AG09309 (cell line): Measurements from ENCODE around the gene PFN1.
A peak's percentile ranks its signal among the peaks of the same experiment; 100 is the strongest.

Experiments
- DNase-seq: peaks from one replicate; pipeline ENCODE4 v3.0.0-alpha.2; 2010; ENCODE audit warnings: low read depth
- H3K4me3 ChIP-seq: 2 replicates; pipeline ENCODE4 v1.5.1; 2011; ENCODE audit warnings: mild to moderate bottlenecking, low read depth, low read length, moderate library complexity; ENCODE audit not compliant: control insufficient read depth
- CTCF ChIP-seq: IDR thresholded peaks from 2 replicates; pipeline ENCODE4 v1.5.1; 2011; ENCODE audit warnings: mild to moderate bottlenecking, low read depth, low read length, inconsistent platforms; ENCODE audit not compliant: insufficient read depth, control insufficient read depth; ENCODE audit errors: missing control alignments

The PFN1 gene

GRCh38 chr17:4945944-4946280 lies 2.4 kb downstream of the PFN1 start:
- DNase-seq: no peak
- H3K4me3 ChIP-seq: peak overlapping the region; percentile 88
- TF ChIP-seq CTCF: no peak

GRCh38 chr17:4945176-4945943 lies 3.0 kb downstream of the PFN1 start:
- peak; percentile 73 for DNase-seq
- TF ChIP-seq CTCF: no peak
- peak overlapping the region; percentile 88 for H3K4me3 ChIP-seq

- H3K4me3 ChIP-seq: peak overlapping the region; percentile 21
- DNase-seq: no peak
- TF ChIP-seq CTCF: no peak
Measured at GRCh38 chr17:4944554-4945175, 3.7 kb downstream of the PFN1 start.

GRCh38 chr17:4944163-4944553 lies 4.2 kb downstream of the PFN1 start:
- TF ChIP-seq CTCF: no peak
- H3K4me3 ChIP-seq: no peak overlapping the region
- DNase-seq: no peak

GRCh38 chr17:4942760-4943508 lies 5.4 kb downstream of the PFN1 start:
- no peak for TF ChIP-seq CTCF
- DNase-seq: no peak
- no peak overlapping the region for H3K4me3 ChIP-seq

- no peak for TF ChIP-seq CTCF
- peak overlapping the region; percentile 96 for H3K4me3 ChIP-seq
- DNase-seq: no peak
Measured at GRCh38 chr17:4941319-4941610, 7.1 kb downstream of the PFN1 start.
